Upper lobe of right lung (tissue), 1 donor: ENCODE measurements around the gene CCSAP. TPM values are rescaled to one million over a fixed set of nuclear protein-coding genes. Genes with fewer than 3 reads are reported as not detected.
A peak's percentile ranks its signal among the peaks of the same experiment; 100 is the strongest.
"Not testable (repeated sequence)": the region's sequence is repeated elsewhere in the genome, so short reads cannot be mapped to it uniquely, and the experiment has no call there.

Experiments used
- ATAC-seq: fragments of 200-7000 bp; cut with Tn5 transposase; one replicate; pipeline ENCODE4 v1.9.1; 2020; ENCODE audit warnings: mild to moderate bottlenecking, moderate library complexity
- DNase-seq: peaks from one replicate; pipeline ENCODE4 v3.0.0-alpha.2; 2020
- H3K27ac ChIP-seq: fragments of 200-600 bp; one replicate; pipeline ENCODE4 v1.8.0; 2022
- H3K27me3 ChIP-seq: fragments of 200-600 bp; one replicate; pipeline ENCODE4 v1.8.0; 2022; ENCODE audit warnings: mild to moderate bottlenecking
- H3K36me3 ChIP-seq: fragments of 200-600 bp; one replicate; pipeline ENCODE4 v1.8.0; 2022
- H3K4me1 ChIP-seq: fragments of 200-600 bp; one replicate; pipeline ENCODE4 v1.8.0; 2022
- H3K4me3 ChIP-seq: fragments of 200-600 bp; one replicate; pipeline ENCODE4 v1.8.0; 2022; ENCODE audit warnings: mild to moderate bottlenecking
- H3K9me3 ChIP-seq: fragments of 200-600 bp; one replicate; pipeline ENCODE4 v1.8.0; 2022
- CTCF ChIP-seq: fragments of 200-600 bp; IDR thresholded peaks from one replicate; pipeline ENCODE4 v1.8.0; 2022; ENCODE audit warnings: antibody characterized with exemption
- intact Hi-C: fragments of 100-400 bp; cut with DNase I; formaldehyde crosslinking; loops from one replicate; pipeline ENCODE4 v1.11.0; 2022
- total RNA-seq: library from RNA; stranded (reverse); fragmentation: NEBNext Ultra II Directional; extraction: Animal tissue kit (Norgen Biotek cat#: 25700); gene quantifications from one replicate; pipeline ENCODE4 v1.2.1, GENCODE V29; 2021
- donor health status: DM: no; HTN: yes; CAD: no; lungs with severe emphysema.

Gene CCSAP
- total RNA-seq, 1 donor from 2014 or later: 9.1 TPM

- Histone ChIP-seq H3K4me1 (no peaks in the 10 kb centered on the region), H3K4me3 (no peak overlapping the region), H3K36me3 (no peaks in the 10 kb centered on the region), H3K9me3 (no peaks in the 10 kb centered on the region), H3K27me3 (no peaks in the 10 kb centered on the region), H3K27ac (no peak overlapping the region)
- DNase-seq: no peak
- no peak for ATAC-seq
- no peak for TF ChIP-seq CTCF
- intact Hi-C loops: no loop called here
Measured at GRCh38 chr1:229334716-229335115, 8.1 kb downstream of the CCSAP start.

GRCh38 chr1:229334269-229334668 is 8.6 kb downstream of the CCSAP start:
- ATAC-seq (no peak), DNase-seq (no peak)
- TF ChIP-seq CTCF: no peak
- Histone ChIP-seq H3K27me3 (no peaks in the 10 kb centered on the region), H3K36me3 (no peaks in the 10 kb centered on the region), H3K27ac (no peak overlapping the region), H3K4me1 (no peaks in the 10 kb centered on the region), H3K9me3 (no peaks in the 10 kb centered on the region), H3K4me3 (no peak overlapping the region)
- intact Hi-C loops: no loop called here

GRCh38 chr1:229328598-229329362 is 14.1 kb downstream of the CCSAP start:
- peaks cover 22% of the 10 kb centered on the region for H3K36me3 ChIP-seq
- H3K4me3 ChIP-seq: no peak overlapping the region
- H3K27ac ChIP-seq: no peak overlapping the region
- no peaks in the 10 kb centered on the region for H3K4me1 ChIP-seq
- intact Hi-C loops: no loop called here
- ATAC-seq (no peak), DNase-seq (no peak)
- no peaks in the 10 kb centered on the region for H3K9me3 ChIP-seq
- no peak for TF ChIP-seq CTCF
- H3K27me3 ChIP-seq: no peaks in the 10 kb centered on the region

GRCh38 chr1:229327765-229328164 is 15.1 kb downstream of the CCSAP start:
- intact Hi-C loops, DNase-seq, H3K27ac ChIP-seq, H3K4me1 ChIP-seq, ATAC-seq, H3K9me3 ChIP-seq, H3K27me3 ChIP-seq, H3K4me3 ChIP-seq: not testable (repeated sequence)
- H3K36me3 ChIP-seq: peaks cover 30% of the 10 kb centered on the region

- Histone ChIP-seq H3K4me1 (no peaks in the 10 kb centered on the region), H3K27ac (peak overlapping the region; percentile 32), H3K27me3 (no peaks in the 10 kb centered on the region), H3K9me3 (no peaks in the 10 kb centered on the region), H3K36me3 (peaks cover 35% of the 10 kb centered on the region), H3K4me3 (no peak overlapping the region)
- DNase-seq (no peak), ATAC-seq (no peak)
- intact Hi-C loops: no loop called here
- TF ChIP-seq CTCF: no peak
Measured at GRCh38 chr1:229326601-229327000, 16.2 kb downstream of the CCSAP start.

- TF ChIP-seq CTCF: no peak
- Histone ChIP-seq H3K27ac (peak overlapping the region; percentile 32), H3K4me1 (no peaks in the 10 kb centered on the region), H3K27me3 (no peaks in the 10 kb centered on the region), H3K36me3 (peaks cover 37% of the 10 kb centered on the region), H3K4me3 (no peak overlapping the region), H3K9me3 (no peaks in the 10 kb centered on the region)
- intact Hi-C loops: no loop called here
- ATAC-seq (no peak), DNase-seq (no peak)
Measured at GRCh38 chr1:229325853-229326487, 16.9 kb downstream of the CCSAP start.
